HL-60/S4 treated with phorbol 12-myristate 13-acetate at 8.2 ng/mL for 4 days and 3 days (cell line): ENCODE data around the gene RSPH1.

Source experiments
- in situ Hi-C: fragments of 300-500 bp; cut with MboI; formaldehyde crosslinking; loops from 2 replicates; pipeline ENCODE4 v1.15.0; 2022; ENCODE audit warnings: low sequenced_read_pairs

The RSPH1 gene

GRCh38 chr21:42435401-42435800 lies 60.6 kb downstream of the RSPH1 start:
- in situ Hi-C loops: loop anchor here (10.0 kb wide), 1 partner anchor 281 kb away; no protein-coding TSS in a partner anchor

GRCh38 chr21:42434884-42435283 lies 61.1 kb downstream of the RSPH1 start:
- in situ Hi-C loops: loop anchor here (10.0 kb wide), 1 partner anchor 280 kb away; no protein-coding TSS in a partner anchor

GRCh38 chr21:42433946-42434551 lies 62.0 kb downstream of the RSPH1 start:
- in situ Hi-C loops: loop anchor here (10.0 kb wide), 1 partner anchor 279 kb away; no protein-coding TSS in a partner anchor

- in situ Hi-C loops: loop anchor here (10.0 kb wide), 1 partner anchor 278 kb away; no protein-coding TSS in a partner anchor
These were observed 63.3 kb downstream of the RSPH1 start for GRCh38 chr21:42432695-42433094.

- in situ Hi-C loops: loop anchor here (10.0 kb wide), 1 partner anchor 276 kb away; no protein-coding TSS in a partner anchor
These were observed 64.8 kb downstream of the RSPH1 start for GRCh38 chr21:42431196-42431595.

GRCh38 chr21:42430521-42430920 lies 65.5 kb downstream of the RSPH1 start:
- in situ Hi-C loops: loop anchor here (10.0 kb wide), 1 partner anchor 276 kb away; no protein-coding TSS in a partner anchor

GRCh38 chr21:42429856-42430255 lies 66.2 kb downstream of the RSPH1 start:
- in situ Hi-C loops: loop anchor here (10.0 kb wide), 1 partner anchor 275 kb away; no protein-coding TSS in a partner anchor

- in situ Hi-C loops: no loop called here
These were observed 67.0 kb downstream of the RSPH1 start for GRCh38 chr21:42429021-42429420.

GRCh38 chr21:42427809-42428419 lies 68.1 kb downstream of the RSPH1 start:
- in situ Hi-C loops: no loop called here

GRCh38 chr21:42426876-42427480 lies 69.0 kb downstream of the RSPH1 start:
- in situ Hi-C loops: no loop called here

GRCh38 chr21:42426424-42426823 lies 69.6 kb downstream of the RSPH1 start:
- in situ Hi-C loops: no loop called here

GRCh38 chr21:42425591-42425990 lies 70.4 kb downstream of the RSPH1 start:
- in situ Hi-C loops: no loop called here

- in situ Hi-C loops: no loop called here
These were observed 71.0 kb downstream of the RSPH1 start for GRCh38 chr21:42424914-42425541.

GRCh38 chr21:42423685-42424084 lies 72.3 kb downstream of the RSPH1 start:
- in situ Hi-C loops: no loop called here

GRCh38 chr21:42423197-42423675 lies 72.8 kb downstream of the RSPH1 start:
- in situ Hi-C loops: no loop called here
